WTC11 (cell line): Measurements from ENCODE around the gene MAPKAP1. TPM values are rescaled to one million over a fixed set of nuclear protein-coding genes. Genes with fewer than 3 reads are reported as not detected.
A peak's percentile ranks its signal among the peaks of the same experiment; 100 is the strongest.

Source experiments
- ATAC-seq: fragments of 200-7000 bp; cut with Tn5 transposase; 2 replicates; pipeline ENCODE4 v1.10.0; 2021; ENCODE audit warnings: mild to moderate bottlenecking, moderate library complexity
- CTCF ChIA-PET: fragments of 300-600 bp; sonication (Branson Sonifier 250); formaldehyde crosslinking; loops from one replicate; lab custom pipeline; 2021; ENCODE audit warnings: antibody characterized with exemption; lab: Charles Lee
- POLR2A ChIA-PET: fragments of 350-600 bp; sonication (Branson Sonifier 250); formaldehyde crosslinking; loops from one replicate; lab custom pipeline; 2021; ENCODE audit warnings: antibody characterized with exemption; lab: Charles Lee
- DNase-seq: peaks from one replicate; pipeline ENCODE4 v3.0.0; 2021; ENCODE audit warnings: low spot score
- H3K27ac Mint-ChIP-seq: 2 replicates; pipeline ENCODE4 v1.8.0; 2021; ENCODE audit warnings: mixed read lengths
- H3K27me3 Mint-ChIP-seq: 2 replicates; pipeline ENCODE4 v1.8.0; 2021; ENCODE audit warnings: low read depth, mild to moderate bottlenecking, moderate library complexity, mixed read lengths
- H3K36me3 Mint-ChIP-seq: 2 replicates; pipeline ENCODE4 v1.8.0; 2021; ENCODE audit warnings: mixed read lengths
- H3K4me1 Mint-ChIP-seq: 2 replicates; pipeline ENCODE4 v1.8.0; 2022; ENCODE audit warnings: mixed read lengths
- H3K4me3 Mint-ChIP-seq: 2 replicates; pipeline ENCODE4 v1.8.0; 2021; ENCODE audit warnings: mild to moderate bottlenecking, moderate library complexity, mixed read lengths
- H3K9me3 Mint-ChIP-seq: 2 replicates; pipeline ENCODE4 v1.8.0; 2021; ENCODE audit warnings: mixed read lengths
- ATF1 ChIP-seq: sonication (generic); formaldehyde crosslinking; IDR thresholded peaks from 2 replicates; pipeline ENCODE4 v1.8.1; 2023; ENCODE audit warnings: mild to moderate bottlenecking, moderate library complexity, missing genetic modification reagents
- ATF6 ChIP-seq: sonication (generic); formaldehyde crosslinking; IDR thresholded peaks from 2 replicates; pipeline ENCODE4 v1.8.1; 2023; ENCODE audit warnings: mild to moderate bottlenecking, missing genetic modification reagents
- CREM ChIP-seq: sonication (generic); formaldehyde crosslinking; IDR thresholded peaks from 2 replicates; pipeline ENCODE4 v1.8.1; 2022; ENCODE audit warnings: mild to moderate bottlenecking, missing genetic modification reagents, moderate library complexity
- ELF4 ChIP-seq: sonication (generic); formaldehyde crosslinking; IDR thresholded peaks from 2 replicates; pipeline ENCODE4 v1.8.1; 2022; ENCODE audit warnings: low read depth, mild to moderate bottlenecking, moderate library complexity, missing genetic modification reagents
- EMX1 ChIP-seq: fragments of 250-450 bp; sonication (Bioruptor Pico); IDR thresholded peaks from 2 replicates; pipeline ENCODE4 v1.8.0; 2021; ENCODE audit warnings: mild to moderate bottlenecking
- ETV6 ChIP-seq: sonication (generic); formaldehyde crosslinking; IDR thresholded peaks from 2 replicates; pipeline ENCODE4 v1.8.1; 2022; ENCODE audit warnings: mild to moderate bottlenecking, missing genetic modification reagents
- FOXJ3 ChIP-seq: sonication (generic); formaldehyde crosslinking; IDR thresholded peaks from 2 replicates; pipeline ENCODE4 v1.9.0; 2021; ENCODE audit warnings: missing genetic modification reagents, mild to moderate bottlenecking, borderline replicate concordance
- HMGA2 ChIP-seq: fragments of 250-450 bp; sonication (Bioruptor Pico); IDR thresholded peaks from 2 replicates; pipeline ENCODE4 v1.4.0; 2021; ENCODE audit warnings: mild to moderate bottlenecking, moderate library complexity
- JAZF1 ChIP-seq: fragments of 250-450 bp; sonication (Bioruptor Pico); IDR thresholded peaks from 2 replicates; pipeline ENCODE4 v1.9.0; 2021; ENCODE audit warnings: moderate library complexity, mild to moderate bottlenecking, inconsistent platforms
- MAX ChIP-seq: sonication (generic); formaldehyde crosslinking; IDR thresholded peaks from 2 replicates; pipeline ENCODE4 v1.8.0; 2022; ENCODE audit warnings: mild to moderate bottlenecking, missing genetic modification reagents
- MXD4 ChIP-seq: fragments of 250-450 bp; sonication (Bioruptor Pico); IDR thresholded peaks from 2 replicates; pipeline ENCODE4 v1.8.0; 2021; ENCODE audit warnings: mild to moderate bottlenecking, moderate library complexity, borderline replicate concordance
- SOX15 ChIP-seq: fragments of 250-450 bp; sonication (Bioruptor Pico); IDR thresholded peaks from 2 replicates; pipeline ENCODE4 v1.9.0; 2021; ENCODE audit warnings: mild to moderate bottlenecking
- TCF7 ChIP-seq: sonication (generic); formaldehyde crosslinking; IDR thresholded peaks from 2 replicates; pipeline ENCODE4 v1.8.0; 2022; ENCODE audit warnings: mild to moderate bottlenecking, low read depth, missing genetic modification reagents, moderate library complexity
- ZNF232 ChIP-seq: sonication (generic); formaldehyde crosslinking; IDR thresholded peaks from 2 replicates; pipeline ENCODE4 v1.8.0; 2022; ENCODE audit warnings: mild to moderate bottlenecking, missing genetic modification reagents
- ZNF263 ChIP-seq: sonication (generic); formaldehyde crosslinking; IDR thresholded peaks from 2 replicates; pipeline ENCODE4 v1.8.1; 2022; ENCODE audit warnings: low read depth, mild to moderate bottlenecking, moderate library complexity, missing genetic modification reagents
- ZNF396 ChIP-seq: fragments of 250-450 bp; sonication (Bioruptor Pico); IDR thresholded peaks from 2 replicates; pipeline ENCODE4 v1.8.0; 2021; ENCODE audit warnings: mild to moderate bottlenecking, moderate library complexity, borderline replicate concordance
- ZNF416 ChIP-seq: fragments of 250-450 bp; sonication (Bioruptor Pico); IDR thresholded peaks from 2 replicates; pipeline ENCODE4 v1.9.0; 2021; ENCODE audit warnings: mild to moderate bottlenecking, inconsistent platforms
- ZNF512 ChIP-seq: sonication (generic); formaldehyde crosslinking; IDR thresholded peaks from 2 replicates; pipeline ENCODE4 v1.8.1; 2022; ENCODE audit warnings: missing genetic modification reagents, borderline replicate concordance
- total RNA-seq: library from RNA; stranded (reverse); gene quantifications from 3 replicates; pipeline ENCODE4 v1.2.3, GENCODE V29; 2021
- TF ChIP-seq, protein P1 (sequence below): sonication (generic); formaldehyde crosslinking; IDR thresholded peaks from 2 replicates; pipeline ENCODE4 v1.8.0; 2022; ENCODE audit warnings: mild to moderate bottlenecking, missing genetic modification reagents
- TF ChIP-seq, protein P2 (sequence below): sonication (generic); formaldehyde crosslinking; conservative IDR thresholded peaks from 2 replicates; pipeline ENCODE4 v1.8.1; 2023; ENCODE audit warnings: mild to moderate bottlenecking, low read depth, missing genetic modification reagents, moderate library complexity
- TF ChIP-seq, protein P3 (sequence below): sonication (generic); formaldehyde crosslinking; IDR thresholded peaks from 2 replicates; pipeline ENCODE4 v1.8.0; 2022; ENCODE audit warnings: mild to moderate bottlenecking, missing genetic modification reagents
- TF ChIP-seq, protein P4 (sequence below): sonication (generic); formaldehyde crosslinking; IDR thresholded peaks from 2 replicates; pipeline ENCODE4 v1.8.1; 2023; ENCODE audit warnings: mild to moderate bottlenecking, missing genetic modification reagents

Gene MAPKAP1
- total RNA-seq, 1 experiment from 2014 or later = 111 TPM

GRCh38 chr9:125527471-125528002 is 179.5 kb downstream of the MAPKAP1 start:
- H3K4me1 Mint-ChIP-seq = peaks cover 69% of the 10 kb centered on the region
- no peaks in the 10 kb centered on the region for H3K27me3 Mint-ChIP-seq
- ChIA-PET CTCF (interaction anchor here (0.8 kb wide), 1 partner anchor 55 kb away, joined by 5 read pairs; no protein-coding TSS in a partner anchor), POLR2A (no interaction called here)
- no peaks in the 10 kb centered on the region for H3K36me3 Mint-ChIP-seq
- DNase-seq (no peak), ATAC-seq (no peak)
- no peak for TF ChIP-seq ZNF396 (CRISPR knock-in tag)
- no peak for TF ChIP-seq MAX (CRISPR knock-in tag)
- TF ChIP-seq, protein P1, sequence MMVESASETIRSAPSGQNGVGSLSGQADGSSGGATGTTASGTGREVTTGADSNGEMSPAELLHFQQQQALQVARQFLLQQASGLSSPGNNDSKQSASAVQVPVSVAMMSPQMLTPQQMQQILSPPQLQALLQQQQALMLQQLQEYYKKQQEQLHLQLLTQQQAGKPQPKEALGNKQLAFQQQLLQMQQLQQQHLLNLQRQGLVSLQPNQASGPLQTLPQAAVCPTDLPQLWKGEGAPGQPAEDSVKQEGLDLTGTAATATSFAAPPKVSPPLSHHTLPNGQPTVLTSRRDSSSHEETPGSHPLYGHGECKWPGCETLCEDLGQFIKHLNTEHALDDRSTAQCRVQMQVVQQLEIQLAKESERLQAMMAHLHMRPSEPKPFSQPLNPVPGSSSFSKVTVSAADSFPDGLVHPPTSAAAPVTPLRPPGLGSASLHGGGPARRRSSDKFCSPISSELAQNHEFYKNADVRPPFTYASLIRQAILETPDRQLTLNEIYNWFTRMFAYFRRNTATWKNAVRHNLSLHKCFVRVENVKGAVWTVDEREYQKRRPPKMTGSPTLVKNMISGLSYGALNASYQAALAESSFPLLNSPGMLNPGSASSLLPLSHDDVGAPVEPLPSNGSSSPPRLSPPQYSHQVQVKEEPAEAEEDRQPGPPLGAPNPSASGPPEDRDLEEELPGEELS (CRISPR knock-in tag) = no peak
- no peak for TF ChIP-seq MXD4 (CRISPR knock-in tag)
- no peak for TF ChIP-seq CREM (CRISPR knock-in tag)
- no peak for TF ChIP-seq JAZF1 (CRISPR knock-in tag)
- TF ChIP-seq ATF1 (CRISPR knock-in tag) = no peak
- TF ChIP-seq, protein P2, sequence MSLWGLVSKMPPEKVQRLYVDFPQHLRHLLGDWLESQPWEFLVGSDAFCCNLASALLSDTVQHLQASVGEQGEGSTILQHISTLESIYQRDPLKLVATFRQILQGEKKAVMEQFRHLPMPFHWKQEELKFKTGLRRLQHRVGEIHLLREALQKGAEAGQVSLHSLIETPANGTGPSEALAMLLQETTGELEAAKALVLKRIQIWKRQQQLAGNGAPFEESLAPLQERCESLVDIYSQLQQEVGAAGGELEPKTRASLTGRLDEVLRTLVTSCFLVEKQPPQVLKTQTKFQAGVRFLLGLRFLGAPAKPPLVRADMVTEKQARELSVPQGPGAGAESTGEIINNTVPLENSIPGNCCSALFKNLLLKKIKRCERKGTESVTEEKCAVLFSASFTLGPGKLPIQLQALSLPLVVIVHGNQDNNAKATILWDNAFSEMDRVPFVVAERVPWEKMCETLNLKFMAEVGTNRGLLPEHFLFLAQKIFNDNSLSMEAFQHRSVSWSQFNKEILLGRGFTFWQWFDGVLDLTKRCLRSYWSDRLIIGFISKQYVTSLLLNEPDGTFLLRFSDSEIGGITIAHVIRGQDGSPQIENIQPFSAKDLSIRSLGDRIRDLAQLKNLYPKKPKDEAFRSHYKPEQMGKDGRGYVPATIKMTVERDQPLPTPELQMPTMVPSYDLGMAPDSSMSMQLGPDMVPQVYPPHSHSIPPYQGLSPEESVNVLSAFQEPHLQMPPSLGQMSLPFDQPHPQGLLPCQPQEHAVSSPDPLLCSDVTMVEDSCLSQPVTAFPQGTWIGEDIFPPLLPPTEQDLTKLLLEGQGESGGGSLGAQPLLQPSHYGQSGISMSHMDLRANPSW (CRISPR knock-in tag) = no peak
- TF ChIP-seq ETV6 (CRISPR knock-in tag) = no peak
- TF ChIP-seq ZNF512 (CRISPR knock-in tag) = no peak
- TF ChIP-seq ELF4 (CRISPR knock-in tag) = no peak
- H3K27ac Mint-ChIP-seq = peak overlapping the region; percentile 81
- H3K9me3 Mint-ChIP-seq = no peaks in the 10 kb centered on the region
- no peak overlapping the region for H3K4me3 Mint-ChIP-seq

GRCh38 chr9:125525921-125526631 is 180.9 kb downstream of the MAPKAP1 start:
- ATAC-seq (no peak), DNase-seq (no peak)
- no peaks in the 10 kb centered on the region for H3K27me3 Mint-ChIP-seq
- H3K36me3 Mint-ChIP-seq = no peaks in the 10 kb centered on the region
- no peak overlapping the region for H3K4me3 Mint-ChIP-seq
- H3K27ac Mint-ChIP-seq = peak overlapping the region; percentile 33
- H3K4me1 Mint-ChIP-seq = peaks cover 71% of the 10 kb centered on the region
- no peaks in the 10 kb centered on the region for H3K9me3 Mint-ChIP-seq
- ChIA-PET CTCF (interaction anchor here (0.9 kb wide), 1 partner anchor 8 kb away, joined by 3 read pairs; no protein-coding TSS in a partner anchor), POLR2A (no interaction called here)
- TF ChIP-seq, protein P3, sequence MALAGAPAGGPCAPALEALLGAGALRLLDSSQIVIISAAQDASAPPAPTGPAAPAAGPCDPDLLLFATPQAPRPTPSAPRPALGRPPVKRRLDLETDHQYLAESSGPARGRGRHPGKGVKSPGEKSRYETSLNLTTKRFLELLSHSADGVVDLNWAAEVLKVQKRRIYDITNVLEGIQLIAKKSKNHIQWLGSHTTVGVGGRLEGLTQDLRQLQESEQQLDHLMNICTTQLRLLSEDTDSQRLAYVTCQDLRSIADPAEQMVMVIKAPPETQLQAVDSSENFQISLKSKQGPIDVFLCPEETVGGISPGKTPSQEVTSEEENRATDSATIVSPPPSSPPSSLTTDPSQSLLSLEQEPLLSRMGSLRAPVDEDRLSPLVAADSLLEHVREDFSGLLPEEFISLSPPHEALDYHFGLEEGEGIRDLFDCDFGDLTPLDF (CRISPR knock-in tag) = no peak
- TF ChIP-seq, protein P4, sequence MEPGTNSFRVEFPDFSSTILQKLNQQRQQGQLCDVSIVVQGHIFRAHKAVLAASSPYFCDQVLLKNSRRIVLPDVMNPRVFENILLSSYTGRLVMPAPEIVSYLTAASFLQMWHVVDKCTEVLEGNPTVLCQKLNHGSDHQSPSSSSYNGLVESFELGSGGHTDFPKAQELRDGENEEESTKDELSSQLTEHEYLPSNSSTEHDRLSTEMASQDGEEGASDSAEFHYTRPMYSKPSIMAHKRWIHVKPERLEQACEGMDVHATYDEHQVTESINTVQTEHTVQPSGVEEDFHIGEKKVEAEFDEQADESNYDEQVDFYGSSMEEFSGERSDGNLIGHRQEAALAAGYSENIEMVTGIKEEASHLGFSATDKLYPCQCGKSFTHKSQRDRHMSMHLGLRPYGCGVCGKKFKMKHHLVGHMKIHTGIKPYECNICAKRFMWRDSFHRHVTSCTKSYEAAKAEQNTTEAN (CRISPR knock-in tag) = no peak
- TF ChIP-seq ZNF263 (CRISPR knock-in tag) (no peak), ATF6 (CRISPR knock-in tag) (no peak), TCF7 (CRISPR knock-in tag) (no peak), EMX1 (CRISPR knock-in tag) (no peak), SOX15 (CRISPR knock-in tag) (no peak), ZNF232 (CRISPR knock-in tag) (no peak), HMGA2 (no peak), FOXJ3 (CRISPR knock-in tag) (no peak), ZNF416 (CRISPR knock-in tag) (no peak)
